H1 (cell line): Measurements from ENCODE around the gene ARHGAP32. TPM values are rescaled to one million over a fixed set of nuclear protein-coding genes. Genes with fewer than 3 reads are reported as not detected.

ENCODE experiments used
- CTCF ChIA-PET: fragments of 300-600 bp; sonication (Branson Sonifier 250); formaldehyde crosslinking; loops from one replicate; lab custom pipeline; 2021; ENCODE audit not compliant: partially characterized antibody; lab: Charles Lee
- POLR2A ChIA-PET: fragments of 300-600 bp; sonication (Branson Sonifier 250); formaldehyde crosslinking; loops from one replicate; lab custom pipeline; 2021; ENCODE audit warnings: inconsistent platforms; ENCODE audit not compliant: partially characterized antibody; lab: Charles Lee
- DNase-seq, 2 experiments: peaks; one replicate each; pipeline versions ENCODE4 v3.0.0 to v3.0.0-alpha.2; 2010 to 2022; ENCODE audit warnings: low spot score in 2 of 2, low read depth in 1 of 2, mixed read lengths in 1 of 2
- FAIRE-seq: peaks from 2 replicates; lab custom pipeline; 2011; peaks lifted over from hg19 to GRCh38; lab: Jason Lieb, UNC
- H2AFZ ChIP-seq: 2 replicates; pipeline ENCODE4 v1.8.1; 2012; ENCODE audit warnings: low read length, inconsistent platforms
- H2AK5ac ChIP-seq: 2 replicates; pipeline ENCODE4 v1.6.1; 2013; ENCODE audit warnings: low read depth, low read length
- H2BK120ac ChIP-seq: replicated peaks from 2 replicates; pipeline ENCODE3; 2013; ENCODE audit warnings: low read depth, low read length, inconsistent platforms
- H2BK12ac ChIP-seq: 2 replicates; pipeline ENCODE4 v1.6.1; 2013; ENCODE audit warnings: low read depth, low read length
- H2BK15ac ChIP-seq: 2 replicates; pipeline ENCODE4 v1.6.1; 2013; ENCODE audit warnings: low read length
- H2BK20ac ChIP-seq: 2 replicates; pipeline ENCODE4 v1.6.1; 2013; ENCODE audit warnings: low read length
- H2BK5ac ChIP-seq: 2 replicates; pipeline ENCODE4 v1.6.1; 2013; ENCODE audit warnings: low read depth, low read length
- H3K14ac ChIP-seq: 2 replicates; pipeline ENCODE4 v1.6.1; 2013; ENCODE audit warnings: inconsistent platforms; ENCODE audit not compliant: insufficient read length
- H3K18ac ChIP-seq: 2 replicates; pipeline ENCODE4 v1.6.1; 2013; ENCODE audit warnings: low read length; ENCODE audit errors: extremely low read depth
- H3K23ac ChIP-seq: 2 replicates; pipeline ENCODE4 v1.6.1; 2013; ENCODE audit warnings: inconsistent platforms; ENCODE audit not compliant: insufficient read length
- H3K23me2 ChIP-seq: 2 replicates; pipeline ENCODE4 v1.6.1; 2013; ENCODE audit warnings: low read depth, low read length
- H3K27ac ChIP-seq: 2 replicates; pipeline ENCODE4 v1.6.1; 2011; ENCODE audit warnings: low read depth, low read length, inconsistent platforms
- H3K27me3 ChIP-seq, 4 experiments: replicated peaks in 1 of 4; 1 replicate in 1 of 4; 2 replicates in 3 of 4; pipeline versions ENCODE4 v1.6.1 to v1.8.1; 2011 to 2013; ENCODE audit warnings: low read length in 3 of 4, mild to moderate bottlenecking in 3 of 4, inconsistent platforms in 2 of 4, mixed read lengths in 2 of 4, moderate library complexity in 1 of 4; ENCODE audit not compliant: control insufficient read depth in 3 of 4, insufficient read depth in 3 of 4; ENCODE audit errors: extremely low read depth in 1 of 4
- H3K36me3 ChIP-seq, 4 experiments: 2 replicates each; pipeline versions ENCODE4 v1.6.1 to v1.8.1; 2011 to 2013; ENCODE audit warnings: mild to moderate bottlenecking in 4 of 4, low read length in 3 of 4, moderate library complexity in 2 of 4, control low read depth in 1 of 4, inconsistent platforms in 1 of 4; ENCODE audit not compliant: insufficient read depth in 4 of 4, control insufficient read depth in 2 of 4
- H3K4ac ChIP-seq: replicated peaks from 2 replicates; pipeline ENCODE3; 2013; ENCODE audit warnings: low read length, low read depth, mixed read lengths, inconsistent platforms; ENCODE audit not compliant: insufficient read length
- H3K4me1 ChIP-seq, 4 experiments: replicated peaks in 1 of 4; 1 replicate in 1 of 4; 2 replicates in 3 of 4; pipeline versions ENCODE4 v1.6.1 to v1.8.1; 2011 to 2013; ENCODE audit warnings: low read length in 3 of 4, inconsistent platforms in 2 of 4, mixed read lengths in 1 of 4; ENCODE audit not compliant: insufficient read depth in 4 of 4, control insufficient read depth in 3 of 4
- H3K4me2 ChIP-seq, 2 experiments: 2 replicates each; pipeline versions ENCODE4 v1.6.1 to v1.8.1; 2011 to 2013; ENCODE audit warnings: low read depth in 2 of 2, low read length in 2 of 2, control low read depth in 1 of 2, inconsistent platforms in 1 of 2, mild to moderate bottlenecking in 1 of 2; ENCODE audit not compliant: insufficient read depth in 1 of 2
- H3K4me3 ChIP-seq, 4 experiments: fragments of 200-600, 300-600 bp in 1 of 4; sonication (generic), shearing (Covaris generic), sonication (Bioruptor Twin) in 1 of 4; 2 replicates each; pipeline versions ENCODE4 v1.5.1 to v1.8.1; 2011 to 2016; ENCODE audit warnings: low read length in 4 of 4, low read depth in 3 of 4, control low read depth in 2 of 4, inconsistent platforms in 2 of 4, mild to moderate bottlenecking in 2 of 4, mixed read lengths in 1 of 4, moderate library complexity in 1 of 4; ENCODE audit not compliant: insufficient read depth in 2 of 4; ENCODE audit errors: extremely low read depth in 1 of 4
- H3K56ac ChIP-seq: replicated peaks from 2 replicates; pipeline ENCODE3; 2013; ENCODE audit warnings: low read depth, mild to moderate bottlenecking, mixed read lengths, low read length, inconsistent platforms; ENCODE audit not compliant: insufficient read length
- H3K79me1 ChIP-seq: 2 replicates; pipeline ENCODE4 v1.6.1; 2013; ENCODE audit warnings: low read depth, low read length, control low read depth
- H3K79me2 ChIP-seq, 2 experiments: 2 replicates each; pipeline versions ENCODE4 v1.6.1 to v1.8.1; 2012 to 2013; ENCODE audit warnings: low read length in 2 of 2, mild to moderate bottlenecking in 2 of 2, inconsistent platforms in 1 of 2; ENCODE audit not compliant: insufficient read depth in 2 of 2, control insufficient read depth in 1 of 2
- H3K9ac ChIP-seq, 4 experiments: replicated peaks in 1 of 4; 1 replicate in 1 of 4; 2 replicates in 3 of 4; pipeline versions ENCODE4 v1.6.1 to v1.8.1; 2011 to 2013; ENCODE audit warnings: low read depth in 3 of 4, low read length in 3 of 4, control low read depth in 2 of 4, mild to moderate bottlenecking in 2 of 4, moderate library complexity in 2 of 4, inconsistent platforms in 1 of 4; ENCODE audit errors: extremely low read depth in 1 of 4
- H3K9me3 ChIP-seq, 2 experiments: 2 replicates each; pipeline versions ENCODE4 v1.6.1 to v1.8.1; 2012 to 2013; ENCODE audit warnings: mild to moderate bottlenecking in 2 of 2, moderate library complexity in 2 of 2, control low read depth in 1 of 2, inconsistent platforms in 1 of 2, low read depth in 1 of 2, low read length in 1 of 2, mixed read lengths in 1 of 2; ENCODE audit not compliant: insufficient read depth in 2 of 2
- H4K20me1 ChIP-seq, 2 experiments: replicated peaks in 1 of 2; 2 replicates each; pipeline versions ENCODE3 to v1.8.1; 2011 to 2013; ENCODE audit warnings: inconsistent platforms in 2 of 2, low read length in 2 of 2, mild to moderate bottlenecking in 1 of 2; ENCODE audit not compliant: insufficient read depth in 2 of 2, control insufficient read depth in 1 of 2
- H4K5ac ChIP-seq: 2 replicates; pipeline ENCODE4 v1.6.1; 2013; ENCODE audit warnings: low read length, low read depth, mixed read lengths, inconsistent platforms; ENCODE audit not compliant: insufficient read length
- H4K8ac ChIP-seq: 2 replicates; pipeline ENCODE4 v1.8.0; 2013; ENCODE audit warnings: mild to moderate bottlenecking, moderate library complexity, low read length, inconsistent platforms; ENCODE audit not compliant: insufficient read depth; ENCODE audit errors: extremely low read depth
- H4K91ac ChIP-seq: replicated peaks from 2 replicates; pipeline ENCODE3; 2013; ENCODE audit warnings: low read length, mixed read lengths, inconsistent platforms; ENCODE audit not compliant: insufficient read length
- BACH1 ChIP-seq: IDR thresholded peaks from 2 replicates; pipeline ENCODE4 v1.6.1; 2012; ENCODE audit warnings: low read length, improper control_type of control experiment
- CEBPB ChIP-seq: IDR thresholded peaks from 2 replicates; pipeline ENCODE4 v1.6.1; 2012; ENCODE audit warnings: low read depth, low read length
- CHD1 ChIP-seq: IDR thresholded peaks from 2 replicates; pipeline ENCODE4 v1.6.1; 2012; ENCODE audit warnings: low read depth, low read length, improper control_type of control experiment
- CTBP2 ChIP-seq: IDR thresholded peaks from 2 replicates; pipeline ENCODE4 v1.7.0; 2011; ENCODE audit warnings: borderline replicate concordance, mild to moderate bottlenecking, moderate library complexity, mixed read lengths, low read length; ENCODE audit not compliant: insufficient read depth, insufficient read length
- E2F6 ChIP-seq: IDR thresholded peaks from 2 replicates; pipeline ENCODE4 v1.6.1; 2012; ENCODE audit warnings: inconsistent platforms
- JUN ChIP-seq: IDR thresholded peaks from 2 replicates; pipeline ENCODE4 v1.6.1; 2011; ENCODE audit warnings: low read depth, mild to moderate bottlenecking, improper control_type of control experiment, low read length
- MAX ChIP-seq: IDR thresholded peaks from 2 replicates; pipeline ENCODE4 v1.6.1; 2012; ENCODE audit warnings: inconsistent platforms
- RXRA ChIP-seq: IDR thresholded peaks from 2 replicates; pipeline ENCODE4 v1.6.1; 2011; ENCODE audit warnings: low read depth, mild to moderate bottlenecking, low read length, moderate library complexity; ENCODE audit not compliant: insufficient read depth
- SIN3A ChIP-seq, 2 experiments: IDR thresholded peaks in 1 of 2; conservative IDR thresholded peaks in 1 of 2; 2 replicates each; pipeline ENCODE4 v1.6.1; 2011 to 2012; ENCODE audit warnings: low read length in 2 of 2, improper control_type of control experiment in 1 of 2, low read depth in 1 of 2, mild to moderate bottlenecking in 1 of 2
- TAF7 ChIP-seq: optimal IDR thresholded peaks from 2 replicates; pipeline ENCODE3; 2011; ENCODE audit warnings: low read depth, mild to moderate bottlenecking, inconsistent platforms, low read length, moderate library complexity, borderline replicate concordance
- ZNF274 ChIP-seq: IDR thresholded peaks from 2 replicates; pipeline ENCODE4 v1.7.0; 2012; ENCODE audit warnings: low read length, borderline replicate concordance; ENCODE audit errors: extremely low read depth
- WGBS, 2 experiments: shearing (Covaris generic) in 1 of 2; methylation state at CpG; one replicate each; pipeline versions ENCODE4 v1.1.6 to v1.1.7; 2013 to 2015; ENCODE audit warnings: low lambda C conversion rate in 2 of 2, mixed read lengths in 2 of 2, inconsistent platforms in 1 of 2, low coverage in 1 of 2, missing lambda C conversion rate in 1 of 2; ENCODE audit not compliant: insufficient replicate concordance in 2 of 2, insufficient coverage in 1 of 2, insufficient read length in 1 of 2; ENCODE audit errors: extremely low coverage in 1 of 2, missing lambda C conversion rate in 1 of 2; 5-methylcytosine and 5-hydroxymethylcytosine counted together
- polyA plus RNA-seq, 7 experiments: library from polyadenylated mRNA; depleted of rRNA in 3 of 7; stranded (reverse) in 5 of 7; unstranded in 2 of 7; fragments of >200 nt in 5 of 7; fragments of 200-250 nt in 2 of 7; gene quantifications; 1 replicate in 5 of 7; 2 replicates in 1 of 7; 4 replicates in 1 of 7; pipeline versions ENCODE4 v1.2.1 to v1.2.3, GENCODE V29; 2011 to 2013; ENCODE audit warnings: missing spikeins in 2 of 7, mixed read lengths in 2 of 7
- total RNA-seq: library from RNA; stranded (reverse); fragmentation: NEBNext Ultra II Directional; extraction: Animal tissue kit (Norgen Biotek cat#: 25700); gene quantifications from 2 replicates; pipeline ENCODE4 v1.2.1, GENCODE V29; 2021
- TF ChIP-seq, protein P1 (sequence below): IDR thresholded peaks from 2 replicates; pipeline ENCODE4 v1.6.1; 2011; ENCODE audit warnings: low read depth, mild to moderate bottlenecking, low read length; ENCODE audit not compliant: insufficient read depth

Gene ARHGAP32
- total and polyA plus RNA-seq, 2 of the 8 experiments (the other 6 are each of a cell fraction or from before 2014, with no cell fraction given), result 13.7 to 30.0 TPM

- no peak overlapping the region for H4K5ac ChIP-seq
- no peaks in the 10 kb centered on the region for H3K36me3 ChIP-seq
- no peaks in the 10 kb centered on the region for H3K79me2 ChIP-seq
- H2AFZ ChIP-seq, result no peak overlapping the region
- H4K8ac ChIP-seq, result no peak overlapping the region
- POLR2A ChIA-PET, result no interaction called here
- no peak overlapping the region for H2AK5ac ChIP-seq
- 0 out of 8 replicates have a peak overlapping the region, but pooled peaks of 1 of the 4 experiments have one; percentile 15 for H3K4me3 ChIP-seq
- H2BK12ac ChIP-seq, result no peak overlapping the region
- H2BK15ac ChIP-seq, result no peak overlapping the region
- CTCF ChIA-PET, result interaction anchor here (0.6 to 7.8 kb wide), 10 partner anchors 8 to 268 kb away, joined by 3 to 77 read pairs (median 6); partner anchors contain the start of genes KCNJ5 and TP53AIP1
- H2BK5ac ChIP-seq, result no peak overlapping the region
- no peak overlapping the region for H3K14ac ChIP-seq
- H3K27me3 ChIP-seq, result peaks cover 2 to 51% (median 46%) of the 10 kb centered on the region in 4 experiments
- H3K4ac ChIP-seq, result no peak overlapping the region
- H4K91ac ChIP-seq, result no peak overlapping the region
- no peak overlapping the region for H2BK20ac ChIP-seq
- H3K23me2 ChIP-seq, result no peaks in the 10 kb centered on the region
- no peaks in the 10 kb centered on the region for H3K79me1 ChIP-seq
- no peak overlapping the region for H3K27ac ChIP-seq
- peaks cover 0 to 2% of the 10 kb centered on the region in 2 experiments; a peak in 1 of 4 replicates for H3K9me3 ChIP-seq
- peaks cover 2 to 35% (median 14%) of the 10 kb centered on the region in 4 experiments for H3K4me1 ChIP-seq
- WGBS, 2 experiments, result 68% methylated on average over 12 of the region's 12 CpGs; no CpG with 5 or more reads in 1 of the 2 experiments
- DNase-seq (no peak), FAIRE-seq (no peak)
- no peak overlapping the region for H3K23ac ChIP-seq
- H3K9ac ChIP-seq, result no peak overlapping the region
- H2BK120ac ChIP-seq, result peak overlapping the region; percentile 28
- H3K56ac ChIP-seq, result no peak overlapping the region
- no peaks in the 10 kb centered on the region for H4K20me1 ChIP-seq
- H3K18ac ChIP-seq, result no peak overlapping the region; the same call in 1 of the 2 replicates
- H3K4me2 ChIP-seq, result peak overlapping the region in 1 of 2 experiments; percentile 50; a peak in 1 of 4 replicates
- TF ChIP-seq ZNF274, result no peak
- TF ChIP-seq MAX, result no peak
- no peak for TF ChIP-seq BACH1
- TF ChIP-seq CEBPB, result no peak
- no peak for TF ChIP-seq RXRA
- no peak for TF ChIP-seq CTBP2
- TF ChIP-seq E2F6, result no peak
- no peak for TF ChIP-seq TAF7
- no peak for TF ChIP-seq SIN3A (conservative IDR thresholded peaks at IDR 0.05 in 1 of 2, IDR thresholded peaks at IDR 0.05 in 1 of 2; ENCODE audit: low read depth in 1 of 2, low read length in 2 of 2)
- TF ChIP-seq CHD1, result no peak
- TF ChIP-seq, protein P1, sequence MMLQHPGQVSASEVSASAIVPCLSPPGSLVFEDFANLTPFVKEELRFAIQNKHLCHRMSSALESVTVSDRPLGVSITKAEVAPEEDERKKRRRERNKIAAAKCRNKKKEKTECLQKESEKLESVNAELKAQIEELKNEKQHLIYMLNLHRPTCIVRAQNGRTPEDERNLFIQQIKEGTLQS, result no peak
- TF ChIP-seq JUN, result no peak
These were observed 262.1 kb downstream of the ARHGAP32 start for GRCh38 chr11:128929991-128930390.
